Measurements from ENCODE around the gene ARHGEF37.
A peak's percentile ranks its signal among the peaks of the same experiment; 100 is the strongest.
"Not testable (repeated sequence)": the region's sequence is repeated elsewhere in the genome, so short reads cannot be mapped to it uniquely, and the experiment has no call there.

ARHGEF37 gene

GRCh38 chr5:149581192-149581861 lies at the start of gene ARHGEF37:
Gene ARHGEF37, plus strand, starts transcription at chr5:149581498. Its CDS starts 16,272 bp downstream, at chr5:149597770.
- peak; percentile 20 for DNase-seq (ENCODE audit: low spot score)

- no peak for DNase-seq (ENCODE audit: low spot score)
Observed at GRCh38 chr5:149532413-149532812, 48.9 kb upstream of the ARHGEF37 start.

- not testable (repeated sequence) for DNase-seq (ENCODE audit: low spot score)
Observed at GRCh38 chr5:149535787-149536186, 45.5 kb upstream of the ARHGEF37 start.

GRCh38 chr5:149537374-149537975 lies 43.8 kb upstream of the ARHGEF37 start:
- DNase-seq (ENCODE audit: low spot score), result no peak

- no peak for DNase-seq (ENCODE audit: low spot score)
Observed at GRCh38 chr5:149540089-149540488, 41.2 kb upstream of the ARHGEF37 start.

GRCh38 chr5:149541893-149542292 lies 39.4 kb upstream of the ARHGEF37 start:
- no peak for DNase-seq (ENCODE audit: low spot score)

GRCh38 chr5:149543361-149544027 lies 37.8 kb upstream of the ARHGEF37 start:
- DNase-seq (ENCODE audit: low spot score), result no peak

- no peak for DNase-seq (ENCODE audit: low spot score)
Observed at GRCh38 chr5:149544028-149544420, 37.3 kb upstream of the ARHGEF37 start.

GRCh38 chr5:149545327-149545726 lies 36.0 kb upstream of the ARHGEF37 start:
- no peak for DNase-seq (ENCODE audit: low spot score)

- no peak for DNase-seq (ENCODE audit: low spot score)
Observed at GRCh38 chr5:149546974-149547373, 34.3 kb upstream of the ARHGEF37 start.

- peak; percentile 51 for DNase-seq (ENCODE audit: low spot score)
Observed at GRCh38 chr5:149549461-149550267, 31.6 kb upstream of the ARHGEF37 start.

- DNase-seq (ENCODE audit: low spot score), result peak; percentile 35
Observed at GRCh38 chr5:149550268-149550583, 31.1 kb upstream of the ARHGEF37 start.

GRCh38 chr5:149550594-149551226 lies 30.6 kb upstream of the ARHGEF37 start:
- DNase-seq (ENCODE audit: low spot score), result peak; percentile 19

GRCh38 chr5:149551227-149552037 lies 29.9 kb upstream of the ARHGEF37 start, which contains the start of gene CSNK1A1:
Gene CSNK1A1, minus strand, starts transcription at chr5:149551439. Its CDS starts 475 bp downstream, at chr5:149550964.
- peak; percentile 99 for DNase-seq (ENCODE audit: low spot score)

- DNase-seq (ENCODE audit: low spot score), result no peak
Observed at GRCh38 chr5:149552038-149552494, 29.2 kb upstream of the ARHGEF37 start.

GRCh38 chr5:149552553-149553160 lies 28.6 kb upstream of the ARHGEF37 start:
- no peak for DNase-seq (ENCODE audit: low spot score)

GRCh38 chr5:149559706-149560105 lies 21.6 kb upstream of the ARHGEF37 start:
- no peak for DNase-seq (ENCODE audit: low spot score)

GRCh38 chr5:149561848-149562247 lies 19.4 kb upstream of the ARHGEF37 start:
- peak; percentile 27 for DNase-seq (ENCODE audit: low spot score)

- no peak for DNase-seq (ENCODE audit: low spot score)
Observed at GRCh38 chr5:149563466-149563865, 17.8 kb upstream of the ARHGEF37 start.

GRCh38 chr5:149564542-149565140 lies 16.7 kb upstream of the ARHGEF37 start:
- DNase-seq (ENCODE audit: low spot score), result peak; percentile 70
